SU-DHL-6 (cell line): ENCODE results near the gene ADARB2.

Source experiments
- H2AFZ ChIP-seq: fragments of 200-600 bp; sonication (generic); 2 replicates; pipeline ENCODE4 v1.6.1; 2014; ENCODE audit warnings: low read depth, mild to moderate bottlenecking, moderate library complexity, mixed read lengths, antibody characterized with exemption, low read length; ENCODE audit not compliant: severe bottlenecking
- H3F3A ChIP-seq: fragments of 200-600 bp; shearing (Covaris generic); 2 replicates; pipeline ENCODE4 v1.6.0; 2016; ENCODE audit warnings: antibody characterized with exemption, mild to moderate bottlenecking; ENCODE audit not compliant: insufficient read depth
- H3K27ac ChIP-seq: fragments of 200-600 bp; sonication (generic); 2 replicates; pipeline ENCODE4 v1.5.1; 2016; ENCODE audit warnings: low read depth, mild to moderate bottlenecking, low read length, moderate library complexity, mixed read lengths
- H3K27me3 ChIP-seq: fragments of 200-600 bp; sonication (generic), shearing (Covaris generic); 2 replicates; pipeline ENCODE4 v1.6.0; 2014; ENCODE audit warnings: mild to moderate bottlenecking, low read length
- H3K36me3 ChIP-seq: fragments of 200-600 bp; sonication (generic); 2 replicates; pipeline ENCODE4 v1.6.1; 2014; ENCODE audit warnings: mild to moderate bottlenecking, low read length, mixed read lengths
- H3K4me2 ChIP-seq: fragments of 300-600, 200-600 bp; shearing (Covaris generic), sonication (generic); 2 replicates; pipeline ENCODE4 v1.6.0; 2014; ENCODE audit warnings: low read length, low read depth, mild to moderate bottlenecking; ENCODE audit not compliant: poor library complexity, severe bottlenecking
- H3K4me3 ChIP-seq: fragments of 200-600 bp; sonication (generic); 2 replicates; pipeline ENCODE4 v1.5.1; 2014; ENCODE audit warnings: antibody characterized with exemption, low read length, mild to moderate bottlenecking, mixed read lengths; ENCODE audit not compliant: insufficient read depth, poor library complexity, severe bottlenecking
- H3K79me2 ChIP-seq: fragments of 200-600 bp; sonication (generic); 2 replicates; pipeline ENCODE4 v1.6.1; 2014; ENCODE audit warnings: mild to moderate bottlenecking, low read length, moderate library complexity; ENCODE audit not compliant: insufficient read depth
- H3K9ac ChIP-seq: fragments of 200-600 bp; sonication (generic); 2 replicates; pipeline ENCODE4 v1.7.0; 2014; ENCODE audit warnings: mild to moderate bottlenecking, low read length
- H3K9me2 ChIP-seq: fragments of 200-600 bp; sonication (generic); replicated peaks from 2 replicates; pipeline ENCODE4 v1.6.1; 2014; ENCODE audit warnings: low read length; ENCODE audit not compliant: insufficient read depth
- H3K9me3 ChIP-seq: fragments of 200-600 bp; sonication (generic); 2 replicates; pipeline ENCODE4 v1.6.1; 2014; ENCODE audit warnings: low read length, mixed read lengths; ENCODE audit not compliant: insufficient read depth
- H4K20me1 ChIP-seq: fragments of 200-600 bp; sonication (generic); 2 replicates; pipeline ENCODE4 v1.6.1; 2014; ENCODE audit warnings: low read depth, mild to moderate bottlenecking, antibody characterized with exemption, low read length, moderate library complexity, mixed read lengths
- EZH2phosphoT487 ChIP-seq: fragments of 200-600 bp; sonication (generic), shearing (Covaris generic); conservative IDR thresholded peaks from 2 replicates; pipeline ENCODE4 v1.6.1; 2018; ENCODE audit warnings: mild to moderate bottlenecking, antibody characterized with exemption, low read length, moderate library complexity, mixed read lengths
- TF ChIP-seq, protein P1 (sequence below): fragments of 200-600 bp; sonication (generic); IDR thresholded peaks from one replicate; pipeline ENCODE4 v1.5.1; 2017; ENCODE audit warnings: antibody characterized with exemption, mild to moderate bottlenecking, low read length, moderate library complexity; ENCODE audit not compliant: insufficient read depth, poor library complexity, severe bottlenecking

The ADARB2 gene

DNA sequence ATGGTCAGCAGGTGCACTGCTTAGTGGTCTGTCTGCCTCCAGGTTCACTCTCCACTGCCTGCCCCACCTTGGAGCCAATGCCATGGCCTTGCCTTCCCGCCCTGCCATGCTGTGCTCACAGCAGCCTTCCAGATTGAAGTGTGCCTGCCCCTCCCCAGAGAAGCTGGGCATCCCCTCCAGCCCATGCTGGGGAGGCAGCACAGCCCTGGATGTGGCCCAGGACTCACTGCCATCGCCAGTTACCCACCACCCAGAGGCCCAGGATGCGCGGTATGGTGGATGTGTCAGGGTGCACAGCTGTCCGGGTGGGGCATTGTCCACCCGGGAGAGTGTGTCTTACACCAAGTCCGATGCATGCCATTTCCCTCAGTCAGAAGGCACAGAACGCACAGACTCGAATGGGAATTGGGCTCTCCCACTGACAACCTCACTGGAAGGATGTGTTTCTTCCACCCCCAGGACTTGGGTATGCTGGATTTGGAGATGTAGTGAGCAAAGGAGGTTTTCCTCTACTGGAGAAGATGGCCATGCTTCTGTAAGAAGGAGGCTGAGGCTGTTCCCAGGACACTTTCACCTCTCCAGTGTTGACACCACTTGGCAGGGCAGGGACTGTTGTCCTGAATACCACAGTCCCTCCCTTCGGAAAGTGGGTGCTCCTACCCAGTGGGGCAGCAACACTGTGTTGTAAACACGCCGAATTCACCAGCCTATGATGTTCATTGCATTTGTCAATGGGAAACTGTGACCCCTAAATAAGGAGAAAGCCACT, 122.0 kb downstream of the ADARB2 start:
- no peaks in the 10 kb centered on the region for H4K20me1 ChIP-seq
- TF ChIP-seq EZH2phosphoT487, result no peak
- TF ChIP-seq, protein P1, sequence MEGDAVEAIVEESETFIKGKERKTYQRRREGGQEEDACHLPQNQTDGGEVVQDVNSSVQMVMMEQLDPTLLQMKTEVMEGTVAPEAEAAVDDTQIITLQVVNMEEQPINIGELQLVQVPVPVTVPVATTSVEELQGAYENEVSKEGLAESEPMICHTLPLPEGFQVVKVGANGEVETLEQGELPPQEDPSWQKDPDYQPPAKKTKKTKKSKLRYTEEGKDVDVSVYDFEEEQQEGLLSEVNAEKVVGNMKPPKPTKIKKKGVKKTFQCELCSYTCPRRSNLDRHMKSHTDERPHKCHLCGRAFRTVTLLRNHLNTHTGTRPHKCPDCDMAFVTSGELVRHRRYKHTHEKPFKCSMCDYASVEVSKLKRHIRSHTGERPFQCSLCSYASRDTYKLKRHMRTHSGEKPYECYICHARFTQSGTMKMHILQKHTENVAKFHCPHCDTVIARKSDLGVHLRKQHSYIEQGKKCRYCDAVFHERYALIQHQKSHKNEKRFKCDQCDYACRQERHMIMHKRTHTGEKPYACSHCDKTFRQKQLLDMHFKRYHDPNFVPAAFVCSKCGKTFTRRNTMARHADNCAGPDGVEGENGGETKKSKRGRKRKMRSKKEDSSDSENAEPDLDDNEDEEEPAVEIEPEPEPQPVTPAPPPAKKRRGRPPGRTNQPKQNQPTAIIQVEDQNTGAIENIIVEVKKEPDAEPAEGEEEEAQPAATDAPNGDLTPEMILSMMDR, result no peak
- no peaks in the 10 kb centered on the region for H3K27me3 ChIP-seq
- no peaks in the 10 kb centered on the region for H3K9me2 ChIP-seq
- H3K4me2 ChIP-seq, result no peak overlapping the region
- no peak overlapping the region for H3K27ac ChIP-seq
- no peaks in the 10 kb centered on the region for H3F3A ChIP-seq
- no peaks in the 10 kb centered on the region for H3K79me2 ChIP-seq
- no peaks in the 10 kb centered on the region; the same call in 1 of the 2 replicates for H3K36me3 ChIP-seq
- H3K9ac ChIP-seq, result no peak overlapping the region
- H3K4me3 ChIP-seq, result no peak overlapping the region
- H3K9me3 ChIP-seq, result no peaks in the 10 kb centered on the region
- H2AFZ ChIP-seq, result no peak overlapping the region

DNA sequence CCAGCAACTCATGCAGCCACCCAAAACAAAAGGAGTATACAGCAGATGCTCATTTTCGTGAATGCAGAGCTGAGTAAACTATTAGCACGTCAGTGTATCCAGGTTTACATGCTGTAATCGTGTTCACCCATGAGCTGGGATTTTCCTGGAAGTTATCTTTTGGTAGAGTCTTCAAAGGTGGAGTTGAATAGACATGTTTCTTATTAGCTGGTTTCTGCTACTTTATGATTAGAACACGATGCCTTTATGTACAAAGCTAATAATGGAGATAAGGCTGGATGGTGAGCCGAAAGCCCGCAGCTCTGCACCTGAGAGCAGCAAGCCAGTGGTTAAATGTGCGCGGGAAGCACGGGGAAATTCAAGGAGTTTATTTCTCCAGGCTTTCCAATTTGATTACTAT, 123.8 kb downstream of the ADARB2 start:
- Histone ChIP-seq H2AFZ (no peak overlapping the region), H3K79me2 (no peaks in the 10 kb centered on the region), H3K9me3 (no peaks in the 10 kb centered on the region), H4K20me1 (no peaks in the 10 kb centered on the region), H3K27ac (no peak overlapping the region), H3K9ac (no peak overlapping the region), H3F3A (no peaks in the 10 kb centered on the region), H3K4me3 (no peak overlapping the region), H3K27me3 (no peaks in the 10 kb centered on the region), H3K9me2 (no peaks in the 10 kb centered on the region), H3K36me3 (no peaks in the 10 kb centered on the region), H3K4me2 (no peak overlapping the region)
- TF ChIP-seq, protein P1, result no peak
- no peak for TF ChIP-seq EZH2phosphoT487

DNA sequence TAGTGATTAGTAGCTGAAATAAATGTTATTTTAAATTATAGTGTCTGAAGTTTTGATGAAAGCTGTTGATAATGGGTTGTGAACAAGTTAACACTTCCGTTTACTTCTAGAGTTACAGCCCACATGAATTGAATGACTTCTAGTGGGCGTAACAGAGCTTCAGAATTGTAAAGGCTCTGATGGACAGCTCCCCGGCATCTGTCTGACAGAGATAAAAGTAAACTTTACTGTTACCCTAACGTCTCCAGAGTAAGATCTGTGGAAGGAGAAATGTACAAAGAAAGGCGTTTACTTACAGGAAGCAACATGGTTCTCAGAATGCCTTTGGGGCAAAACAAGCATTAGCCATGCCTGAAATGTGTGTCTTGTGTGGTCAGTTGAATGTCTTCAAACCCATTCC, 124.4 kb downstream of the ADARB2 start:
- H3K9ac ChIP-seq, result no peak overlapping the region

More for the DNA sequence above, 124.4 kb downstream of the ADARB2 start:
- H3K9me2 ChIP-seq, result no peaks in the 10 kb centered on the region
- H3K4me3 ChIP-seq, result no peak overlapping the region
- no peaks in the 10 kb centered on the region for H3F3A ChIP-seq
- H3K79me2 ChIP-seq, result no peaks in the 10 kb centered on the region
- TF ChIP-seq EZH2phosphoT487, result no peak
- TF ChIP-seq, protein P1, result no peak
- H2AFZ ChIP-seq, result no peak overlapping the region
- no peak overlapping the region for H3K27ac ChIP-seq
- no peaks in the 10 kb centered on the region for H4K20me1 ChIP-seq
- H3K9me3 ChIP-seq, result no peaks in the 10 kb centered on the region
- H3K36me3 ChIP-seq, result no peaks in the 10 kb centered on the region
- H3K4me2 ChIP-seq, result no peak overlapping the region
- H3K27me3 ChIP-seq, result no peaks in the 10 kb centered on the region
